Measurements from ENCODE around the gene TDRKH.

The TDRKH gene

GRCh38 chr1:151759241-151759640 is 31.1 kb downstream of the TDRKH start:
- Histone ChIP-seq H4K20me1 (ENCODE audit: insufficient read depth) (no peaks in the 10 kb centered on the region), H3K27me3 (ENCODE audit: insufficient read depth, low read depth) (no peaks in the 10 kb centered on the region), H3K27ac (no peak overlapping the region), H3K9ac (no peak overlapping the region), H3K36me3 (ENCODE audit: insufficient read depth) (peaks cover 29% of the 10 kb centered on the region; the same call in 1 of the 2 replicates), H3K79me2 (ENCODE audit: insufficient read depth, low read depth) (peaks cover 20% of the 10 kb centered on the region), H2AFZ (ENCODE audit: low read depth) (no peak overlapping the region), H3K4me1 (ENCODE audit: low read depth, poor library complexity, severe bottlenecking) (peaks cover 15% of the 10 kb centered on the region), H3K4me3 (IDR thresholded peaks at IDR 0.05; ENCODE audit: insufficient read depth, low read depth, low read length) (no peak overlapping the region), H3K4me2 (no peak overlapping the region)
- TF ChIP-seq, protein P1, sequence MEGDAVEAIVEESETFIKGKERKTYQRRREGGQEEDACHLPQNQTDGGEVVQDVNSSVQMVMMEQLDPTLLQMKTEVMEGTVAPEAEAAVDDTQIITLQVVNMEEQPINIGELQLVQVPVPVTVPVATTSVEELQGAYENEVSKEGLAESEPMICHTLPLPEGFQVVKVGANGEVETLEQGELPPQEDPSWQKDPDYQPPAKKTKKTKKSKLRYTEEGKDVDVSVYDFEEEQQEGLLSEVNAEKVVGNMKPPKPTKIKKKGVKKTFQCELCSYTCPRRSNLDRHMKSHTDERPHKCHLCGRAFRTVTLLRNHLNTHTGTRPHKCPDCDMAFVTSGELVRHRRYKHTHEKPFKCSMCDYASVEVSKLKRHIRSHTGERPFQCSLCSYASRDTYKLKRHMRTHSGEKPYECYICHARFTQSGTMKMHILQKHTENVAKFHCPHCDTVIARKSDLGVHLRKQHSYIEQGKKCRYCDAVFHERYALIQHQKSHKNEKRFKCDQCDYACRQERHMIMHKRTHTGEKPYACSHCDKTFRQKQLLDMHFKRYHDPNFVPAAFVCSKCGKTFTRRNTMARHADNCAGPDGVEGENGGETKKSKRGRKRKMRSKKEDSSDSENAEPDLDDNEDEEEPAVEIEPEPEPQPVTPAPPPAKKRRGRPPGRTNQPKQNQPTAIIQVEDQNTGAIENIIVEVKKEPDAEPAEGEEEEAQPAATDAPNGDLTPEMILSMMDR (conservative IDR thresholded peaks at IDR 0.05; ENCODE audit: low read depth, low read length) = no peak

- Histone ChIP-seq H3K36me3 (ENCODE audit: insufficient read depth) (peaks cover 20% of the 10 kb centered on the region; the same call in 1 of the 2 replicates), H4K20me1 (ENCODE audit: insufficient read depth) (no peaks in the 10 kb centered on the region), H3K9ac (no peak overlapping the region), H2AFZ (ENCODE audit: low read depth) (no peak overlapping the region), H3K4me3 (IDR thresholded peaks at IDR 0.05; ENCODE audit: insufficient read depth, low read depth, low read length) (no peak overlapping the region), H3K27me3 (ENCODE audit: insufficient read depth, low read depth) (no peaks in the 10 kb centered on the region), H3K4me2 (no peak overlapping the region), H3K79me2 (ENCODE audit: insufficient read depth, low read depth) (peaks cover 1% of the 10 kb centered on the region; the same call in 1 of the 2 replicates), H3K4me1 (ENCODE audit: low read depth, poor library complexity, severe bottlenecking) (no peaks in the 10 kb centered on the region), H3K27ac (no peak overlapping the region)
- TF ChIP-seq, protein P1 (conservative IDR thresholded peaks at IDR 0.05; ENCODE audit: low read depth, low read length) = no peak
Observed at GRCh38 chr1:151756291-151756690, 34.0 kb downstream of the TDRKH start.

DNA sequence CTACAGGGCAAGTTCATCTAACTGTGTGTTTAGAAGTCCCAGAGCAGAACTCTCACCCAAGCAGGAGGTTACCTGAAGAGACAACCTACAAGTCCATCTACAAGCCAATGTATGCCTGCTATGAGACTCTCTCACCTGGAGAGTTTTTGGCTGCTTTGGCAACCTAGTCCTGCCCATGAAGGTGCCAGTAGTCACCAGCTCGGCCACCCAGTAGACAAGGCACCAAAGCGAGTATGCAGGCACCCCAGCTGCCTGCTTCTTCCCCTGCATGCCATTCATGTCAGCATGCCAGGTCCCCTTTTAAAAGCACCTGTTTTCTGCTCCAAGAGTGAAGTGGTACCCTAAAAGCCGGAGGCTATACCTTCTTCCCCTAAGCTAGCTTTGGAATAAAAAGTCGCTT is 48.8 kb downstream of the TDRKH start:
- TF ChIP-seq, protein P1 (conservative IDR thresholded peaks at IDR 0.05; ENCODE audit: low read depth, low read length) = no peak
- no peak overlapping the region for H3K27ac ChIP-seq
- no peaks in the 10 kb centered on the region for H3K36me3 ChIP-seq (ENCODE audit: insufficient read depth)
- H3K4me2 ChIP-seq = no peak overlapping the region
- H3K9ac ChIP-seq = no peak overlapping the region
- no peak overlapping the region for H2AFZ ChIP-seq (ENCODE audit: low read depth)
- H3K4me1 ChIP-seq (ENCODE audit: low read depth, poor library complexity, severe bottlenecking) = no peaks in the 10 kb centered on the region
- H3K79me2 ChIP-seq (ENCODE audit: insufficient read depth, low read depth) = no peaks in the 10 kb centered on the region
- no peaks in the 10 kb centered on the region for H4K20me1 ChIP-seq (ENCODE audit: insufficient read depth)
- H3K27me3 ChIP-seq (ENCODE audit: insufficient read depth, low read depth) = no peaks in the 10 kb centered on the region
- no peak overlapping the region for H3K4me3 ChIP-seq (IDR thresholded peaks at IDR 0.05; ENCODE audit: insufficient read depth, low read depth, low read length)

DNA sequence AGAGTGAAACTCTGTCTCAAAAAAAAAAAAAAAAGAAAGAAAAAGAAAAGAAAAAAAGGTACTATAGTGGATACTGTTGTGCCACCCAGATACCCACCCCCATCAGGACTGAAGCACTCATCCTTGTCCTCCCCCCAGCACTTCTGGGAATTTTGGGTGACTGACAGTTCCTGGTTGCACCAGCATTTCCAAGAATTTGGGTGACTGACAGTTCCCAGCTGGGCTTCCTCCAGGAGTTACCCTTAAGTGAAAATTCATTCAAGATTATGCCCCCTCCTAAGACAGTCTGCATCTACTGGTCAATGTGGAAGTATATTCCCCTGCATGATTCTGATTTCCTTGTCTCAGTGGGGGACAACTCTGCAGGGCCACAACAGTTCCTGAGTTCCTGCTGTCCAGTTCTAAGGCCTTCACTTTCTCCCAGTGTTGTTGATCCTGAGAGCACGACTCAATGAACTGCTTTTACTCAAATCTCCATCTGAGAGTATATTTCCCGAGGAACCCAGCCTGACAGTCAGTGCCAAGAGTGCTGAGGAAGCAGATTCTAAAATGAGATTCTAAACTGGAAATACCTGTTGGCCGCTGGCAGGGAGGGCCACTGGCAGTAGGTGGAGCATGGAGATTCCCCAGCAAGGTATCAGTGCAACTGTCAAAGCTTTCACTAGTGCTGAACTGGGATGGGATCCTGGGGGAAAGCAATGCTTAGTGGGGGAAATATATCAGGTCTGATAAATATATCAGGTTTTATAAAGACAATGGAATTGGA is 50.5 kb downstream of the TDRKH start:
- Histone ChIP-seq H2AFZ (ENCODE audit: low read depth) (no peak overlapping the region), H3K36me3 (ENCODE audit: insufficient read depth) (no peaks in the 10 kb centered on the region), H3K4me3 (IDR thresholded peaks at IDR 0.05; ENCODE audit: insufficient read depth, low read depth, low read length) (no peak overlapping the region), H3K27ac (no peak overlapping the region), H3K79me2 (ENCODE audit: insufficient read depth, low read depth) (no peaks in the 10 kb centered on the region), H3K27me3 (ENCODE audit: insufficient read depth, low read depth) (no peaks in the 10 kb centered on the region), H4K20me1 (ENCODE audit: insufficient read depth) (no peaks in the 10 kb centered on the region), H3K9ac (no peak overlapping the region), H3K4me1 (ENCODE audit: low read depth, poor library complexity, severe bottlenecking) (no peaks in the 10 kb centered on the region), H3K4me2 (no peak overlapping the region)
- TF ChIP-seq, protein P1 (conservative IDR thresholded peaks at IDR 0.05; ENCODE audit: low read depth, low read length) = no peak

Measured in KMS-11 (cell line).